GM21737 (cell line): ENCODE results near the gene CYP17A1.

Experiments
- ATAC-seq: cut with Tn5 transposase; IDR thresholded peaks from one replicate; pipeline ENCODE4 v1.9.1; 2021; ENCODE audit warnings: mild to moderate bottlenecking, moderate library complexity; ENCODE audit not compliant: unreplicated experiment

CYP17A1 gene

GRCh38 chr10:102811346-102811745, 25.9 kb downstream of the CYP17A1 start:
- no peak for ATAC-seq

GRCh38 chr10:102808380-102808779, 28.8 kb downstream of the CYP17A1 start:
- ATAC-seq, result no peak

- no peak for ATAC-seq
Measured at GRCh38 chr10:102804382-102805055, 32.7 kb downstream of the CYP17A1 start.

DNA sequence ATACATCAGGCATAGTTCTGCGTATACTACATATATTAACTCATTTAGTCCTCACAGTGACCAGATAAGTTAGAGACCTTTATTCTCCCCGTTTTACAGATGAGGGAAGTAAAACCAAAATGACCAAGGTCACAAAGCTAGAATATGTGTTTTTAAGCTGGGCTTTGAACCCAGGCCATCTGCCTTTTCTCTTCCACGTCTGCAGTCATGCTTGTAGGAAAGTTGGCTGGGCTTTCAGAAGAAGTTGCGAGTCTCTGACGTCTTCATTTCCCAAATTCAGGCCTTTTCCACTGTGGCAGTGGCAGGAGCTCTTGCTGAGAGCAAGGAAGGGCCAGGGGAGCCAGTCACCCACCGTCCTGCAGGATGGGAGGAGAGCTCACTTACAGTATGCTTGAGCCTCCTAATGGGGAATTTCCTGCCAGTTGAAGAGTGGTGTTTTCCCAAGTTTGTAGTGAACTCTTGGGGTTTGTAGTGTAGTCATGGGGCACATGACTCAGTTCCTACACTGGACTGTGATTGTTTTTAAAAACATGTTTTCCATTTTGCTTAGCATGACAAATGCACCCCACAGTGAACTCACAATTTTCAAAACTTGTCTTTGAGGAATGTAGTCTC, 34.2 kb downstream of the CYP17A1 start:
- no peak for ATAC-seq

- no peak for ATAC-seq
Measured at GRCh38 chr10:102801978-102802377, 35.2 kb downstream of the CYP17A1 start.

- ATAC-seq, result no peak
Measured at GRCh38 chr10:102801496-102801895, 35.7 kb downstream of the CYP17A1 start.

- no peak for ATAC-seq
Measured at GRCh38 chr10:102800611-102801335, 36.4 kb downstream of the CYP17A1 start.

GRCh38 chr10:102799691-102800471, 37.3 kb downstream of the CYP17A1 start:
- ATAC-seq, result no peak

- ATAC-seq, result peak; percentile 88
Measured at GRCh38 chr10:102796407-102797176, 40.6 kb downstream of the CYP17A1 start.

DNA sequence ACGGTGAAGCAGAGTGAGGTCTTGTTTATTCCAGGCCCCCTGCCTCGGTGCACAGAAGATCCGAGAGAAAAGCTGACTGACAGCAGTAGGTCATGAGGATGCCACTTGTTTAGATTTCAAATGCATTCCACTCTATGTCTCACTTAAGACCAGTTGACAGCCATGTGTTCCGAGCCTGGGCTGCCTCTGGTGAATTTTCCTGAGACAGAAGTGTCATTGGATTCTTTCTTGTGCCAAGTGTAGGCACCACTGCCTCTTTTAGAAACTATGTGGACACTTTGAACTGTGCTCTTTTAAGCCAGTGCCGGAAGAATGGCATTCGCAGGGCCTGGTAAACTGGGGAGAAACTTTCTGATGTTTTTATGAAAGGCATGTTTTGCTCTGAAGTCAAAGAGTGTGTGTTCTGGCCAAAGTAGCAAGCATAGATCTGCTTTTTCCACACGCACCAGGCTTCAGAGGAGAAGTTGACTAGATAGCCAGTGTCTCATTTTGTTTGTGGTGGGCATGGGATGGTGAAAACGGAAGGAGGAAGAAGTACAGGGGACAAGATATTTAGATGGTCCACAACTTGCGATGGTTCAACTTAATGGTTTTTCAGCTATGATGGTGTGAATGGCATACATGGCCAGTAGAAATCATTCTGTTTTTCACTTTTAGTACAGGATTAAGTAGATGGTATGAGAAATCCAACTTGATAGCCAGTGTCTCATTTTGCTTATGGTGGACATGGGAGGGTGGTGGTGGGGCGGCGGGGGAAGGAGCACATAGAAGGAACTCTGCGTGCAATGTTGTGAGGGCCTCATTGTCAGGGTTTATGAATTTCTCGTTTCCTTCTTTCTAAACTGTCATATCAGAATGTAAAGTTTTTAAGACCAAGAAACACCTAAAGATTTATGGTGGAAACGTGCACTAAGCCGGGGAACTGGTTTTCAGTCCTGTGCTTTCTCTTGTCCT, 41.5 kb downstream of the CYP17A1 start:
- peak; percentile 29 for ATAC-seq

DNA sequence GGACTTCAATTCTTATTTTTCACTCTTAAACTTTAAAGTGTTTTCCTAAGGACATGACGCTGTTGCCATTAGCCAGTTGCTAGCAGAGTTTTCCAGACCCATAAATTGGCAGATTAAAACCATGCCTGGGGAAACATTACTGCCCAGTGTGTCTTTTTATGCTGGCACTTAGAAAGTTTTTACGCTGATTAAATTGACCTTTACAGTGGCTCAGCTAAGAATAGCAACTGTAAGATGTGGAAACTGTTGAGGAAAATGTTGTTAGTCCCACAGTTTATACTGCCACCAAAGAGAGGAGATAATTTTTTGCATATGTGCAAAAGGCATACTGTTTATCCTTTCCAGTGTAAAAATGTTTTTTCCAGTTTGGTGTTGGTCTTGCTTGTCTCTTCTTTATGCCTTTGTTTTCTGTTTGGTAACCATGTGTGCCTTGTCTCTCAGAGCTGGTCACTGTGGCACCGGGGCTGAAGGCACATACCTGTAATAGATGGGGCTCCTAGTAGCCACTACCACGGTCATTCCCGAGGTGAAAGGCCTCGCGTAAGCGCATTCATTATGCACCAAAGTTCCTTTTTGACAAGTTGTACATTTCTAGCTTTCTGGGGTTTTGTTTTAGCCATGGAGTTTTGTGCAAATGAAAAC, 45.3 kb downstream of the CYP17A1 start:
- no peak for ATAC-seq

DNA sequence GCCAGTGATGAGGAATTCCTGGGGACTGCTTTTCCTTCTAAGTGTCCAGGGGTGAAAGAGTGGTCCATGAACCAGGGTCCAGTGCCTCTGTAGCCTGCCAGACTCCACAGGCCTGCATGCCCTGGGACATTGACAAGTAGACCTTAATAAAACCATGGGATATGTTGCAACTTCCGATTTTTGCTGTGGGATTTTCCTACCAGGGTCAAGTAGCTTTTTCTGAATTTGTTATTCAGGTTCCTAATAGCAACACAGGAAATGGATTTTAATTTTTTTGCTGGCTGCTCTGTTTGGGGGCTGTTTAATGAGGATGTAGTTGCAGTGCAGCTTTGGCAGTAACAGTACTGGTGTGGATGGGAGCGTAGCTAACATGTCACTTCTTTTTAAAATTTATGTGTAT, 51.4 kb downstream of the CYP17A1 start:
- ATAC-seq, result no peak

GRCh38 chr10:102783568-102783967, 53.6 kb downstream of the CYP17A1 start:
- no peak for ATAC-seq

GRCh38 chr10:102782673-102783551, 54.3 kb downstream of the CYP17A1 start:
- ATAC-seq, result no peak

- ATAC-seq, result no peak
Measured at GRCh38 chr10:102781921-102782557, 55.2 kb downstream of the CYP17A1 start.

DNA sequence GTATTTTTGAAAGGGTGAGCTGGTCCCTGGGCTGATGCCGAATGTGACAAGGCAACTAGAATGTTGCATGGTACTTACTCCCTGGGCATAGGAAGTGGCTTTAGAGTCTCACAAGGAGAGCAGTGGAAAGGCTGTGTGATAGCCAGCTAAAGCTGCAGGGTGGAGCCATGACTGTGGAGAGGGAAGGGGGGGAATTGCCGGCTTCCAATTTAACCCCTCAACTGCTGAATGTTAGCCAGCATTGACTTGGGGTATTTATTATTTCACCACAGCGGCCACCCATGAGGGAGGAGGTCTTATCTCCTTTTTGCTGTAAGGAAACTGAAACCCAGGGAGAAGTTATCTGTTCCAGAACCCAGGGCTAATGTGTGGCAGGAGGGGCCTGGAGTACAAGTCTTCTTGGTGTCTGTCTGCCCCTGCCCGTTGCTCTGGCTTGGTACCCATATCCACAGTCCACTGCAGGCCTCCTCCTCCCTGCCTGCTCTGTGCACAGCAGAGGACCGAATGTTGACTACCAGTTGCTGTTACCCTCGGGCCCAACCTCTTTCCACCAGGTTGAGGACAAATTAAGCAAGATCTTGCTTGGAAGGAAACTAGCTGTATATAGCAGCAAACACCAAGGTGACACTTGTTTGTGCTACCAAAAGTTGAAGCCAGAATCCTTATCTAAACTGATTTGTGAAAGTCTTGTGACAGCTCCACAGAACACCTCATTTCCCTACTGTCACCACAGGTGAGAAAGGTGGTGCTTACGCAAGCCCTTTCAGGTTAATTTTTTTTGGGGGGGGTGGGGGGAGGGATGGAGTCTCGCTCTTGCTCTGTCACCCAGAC, 55.9 kb downstream of the CYP17A1 start:
- no peak for ATAC-seq
